Lower leg skin (tissue), 3 donors: ENCODE measurements around the gene CAMTA2.

Source experiments
- CTCF ChIP-seq, 3 donors: fragments of 450-650 bp; IDR thresholded peaks; one replicate each; pipeline ENCODE4 v1.5.1; 2016; ENCODE audit warnings: antibody characterized with exemption in 3 of 3, mild to moderate bottlenecking in 3 of 3, moderate library complexity in 2 of 3
- POLR2A ChIP-seq, 2 donors: fragments of 450-650 bp; IDR thresholded peaks; one replicate each; pipeline ENCODE4 v1.6.1; 2016 to 2017; ENCODE audit warnings: antibody characterized with exemption in 2 of 2, mild to moderate bottlenecking in 1 of 2, moderate library complexity in 1 of 2

GRCh38 chr17:4942760-4943508, 44.5 kb downstream of the CAMTA2 start:
- TF ChIP-seq POLR2A (IDR thresholded peaks at IDR 0.05), result no peak
- no peak for TF ChIP-seq CTCF (IDR thresholded peaks at IDR 0.05)
